ENCODE measurements around the gene DAG1. TPM values are rescaled to one million over a fixed set of nuclear protein-coding genes. Genes with fewer than 3 reads are reported as not detected.
A peak's percentile ranks its signal among the peaks of the same experiment; 100 is the strongest.

DAG1 gene
- total and polyA plus RNA-seq, 2 experiments from 2014 or later = 29.9 to 152 TPM

- Histone ChIP-seq H3K4me2 (peak overlapping the region; percentile 75), H3K36me3 (ENCODE audit: insufficient read depth) (no peaks in the 10 kb centered on the region), H3K27ac (ENCODE audit: low read depth) (peak overlapping the region; percentile 99), H3K27me3 (ENCODE audit: insufficient read depth) (no peaks in the 10 kb centered on the region), H3K79me2 (replicated peaks; ENCODE audit: insufficient read depth) (no peaks in the 10 kb centered on the region), H4K20me1 (replicated peaks; ENCODE audit: insufficient read depth) (no peaks in the 10 kb centered on the region), H3K9me2 (ENCODE audit: insufficient read depth) (no peaks in the 10 kb centered on the region), H2AFZ (0 out of 2 replicates have a peak overlapping the region, but pooled peaks have one; percentile 1), H3K4me3 (peak overlapping the region; percentile 29; the same call in 1 of the 2 replicates), H3F3A (replicated peaks; ENCODE audit: low read depth) (peaks cover 21% of the 10 kb centered on the region; the same call in 1 of the 2 replicates), H3K4me1 (ENCODE audit: insufficient read depth) (peaks cover 37% of the 10 kb centered on the region)
- DNase-seq (ENCODE audit: low spot score) (peak; percentile 88), ATAC-seq (peak; percentile 79)
- Mint-ChIP-seq H3K27me3 (ENCODE audit: insufficient read depth, low read depth, poor library complexity) (peaks cover 8% of the 10 kb centered on the region), H3K36me3 (ENCODE audit: low read depth) (no peaks in the 10 kb centered on the region; the same call in 2 of the 3 replicates), H3K4me3 (peak overlapping the region; percentile 54; the same call in 2 of the 3 replicates), H3K27ac (peak overlapping the region; percentile 97), H3K9me3 (no peaks in the 10 kb centered on the region), H3K4me1 (peaks cover 47% of the 10 kb centered on the region)
- no peak for TF ChIP-seq ZNF114 (CRISPR knock-in tag; IDR thresholded peaks at IDR 0.05)
- no peak for TF ChIP-seq ZNF462 (CRISPR knock-in tag; IDR thresholded peaks at IDR 0.05)
- no peak for TF ChIP-seq CTCF (conservative IDR thresholded peaks at IDR 0.05; ENCODE audit: low read depth in 2 of 2)
- no peak for TF ChIP-seq REST (IDR thresholded peaks at IDR 0.05; ENCODE audit: unreplicated experiment)
- TF ChIP-seq EZH2phosphoT487 (IDR thresholded peaks at IDR 0.05; ENCODE audit: unreplicated experiment) = no peak
- TF ChIP-seq EZH2 (IDR thresholded peaks at IDR 0.05; ENCODE audit: low read depth, unreplicated experiment) = no peak
- no peak for TF ChIP-seq STAT1 (IDR thresholded peaks at IDR 0.05; ENCODE audit: unreplicated experiment)
- TF ChIP-seq JUNB (IDR thresholded peaks at IDR 0.05; ENCODE audit: unreplicated experiment) = no peak
- TF ChIP-seq NANOG (IDR thresholded peaks at IDR 0.05; ENCODE audit: borderline replicate concordance) = no peak
- no peak for TF ChIP-seq ZNF331 (CRISPR knock-in tag; IDR thresholded peaks at IDR 0.05; ENCODE audit: low read depth)
Measured at GRCh38 chr3:49461443-49462171, 8.5 kb upstream of the DAG1 start.
